ENCODE data around the gene LRRIQ1.

DNA sequence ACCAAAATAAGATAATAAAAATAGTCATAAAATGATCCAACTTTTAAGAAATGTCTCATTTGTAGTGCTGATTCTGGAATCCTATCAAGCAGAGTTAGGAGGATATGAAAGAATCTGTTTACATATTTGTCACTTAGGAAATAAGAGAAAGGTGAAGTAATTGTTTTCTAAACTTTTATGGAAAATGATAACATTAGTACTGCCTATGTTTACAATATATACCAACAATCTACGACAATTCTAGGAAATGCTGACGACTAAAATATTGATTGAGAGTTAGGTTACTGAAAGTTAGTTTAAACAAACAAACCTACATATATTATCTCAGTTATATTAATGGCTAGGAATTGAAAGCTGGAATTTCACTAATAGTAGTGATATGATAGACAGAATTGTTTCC lies 18.1 kb upstream of the LRRIQ1 start:
- TF ChIP-seq, protein P1, sequence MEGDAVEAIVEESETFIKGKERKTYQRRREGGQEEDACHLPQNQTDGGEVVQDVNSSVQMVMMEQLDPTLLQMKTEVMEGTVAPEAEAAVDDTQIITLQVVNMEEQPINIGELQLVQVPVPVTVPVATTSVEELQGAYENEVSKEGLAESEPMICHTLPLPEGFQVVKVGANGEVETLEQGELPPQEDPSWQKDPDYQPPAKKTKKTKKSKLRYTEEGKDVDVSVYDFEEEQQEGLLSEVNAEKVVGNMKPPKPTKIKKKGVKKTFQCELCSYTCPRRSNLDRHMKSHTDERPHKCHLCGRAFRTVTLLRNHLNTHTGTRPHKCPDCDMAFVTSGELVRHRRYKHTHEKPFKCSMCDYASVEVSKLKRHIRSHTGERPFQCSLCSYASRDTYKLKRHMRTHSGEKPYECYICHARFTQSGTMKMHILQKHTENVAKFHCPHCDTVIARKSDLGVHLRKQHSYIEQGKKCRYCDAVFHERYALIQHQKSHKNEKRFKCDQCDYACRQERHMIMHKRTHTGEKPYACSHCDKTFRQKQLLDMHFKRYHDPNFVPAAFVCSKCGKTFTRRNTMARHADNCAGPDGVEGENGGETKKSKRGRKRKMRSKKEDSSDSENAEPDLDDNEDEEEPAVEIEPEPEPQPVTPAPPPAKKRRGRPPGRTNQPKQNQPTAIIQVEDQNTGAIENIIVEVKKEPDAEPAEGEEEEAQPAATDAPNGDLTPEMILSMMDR (IDR thresholded peaks at IDR 0.05): no peak
- no peak for TF ChIP-seq POLR2A (IDR thresholded peaks at IDR 0.05)

Data from thyroid gland (tissue), 4 donors.